Inferior parietal cortex (tissue), 1 donor: ENCODE measurements around the gene CARD9.

ENCODE experiments used
- DNase-seq: peaks from one replicate; pipeline ENCODE4 v3.0.0-alpha.2; 2016; ENCODE audit errors: extremely low spot score

CARD9 gene

DNA sequence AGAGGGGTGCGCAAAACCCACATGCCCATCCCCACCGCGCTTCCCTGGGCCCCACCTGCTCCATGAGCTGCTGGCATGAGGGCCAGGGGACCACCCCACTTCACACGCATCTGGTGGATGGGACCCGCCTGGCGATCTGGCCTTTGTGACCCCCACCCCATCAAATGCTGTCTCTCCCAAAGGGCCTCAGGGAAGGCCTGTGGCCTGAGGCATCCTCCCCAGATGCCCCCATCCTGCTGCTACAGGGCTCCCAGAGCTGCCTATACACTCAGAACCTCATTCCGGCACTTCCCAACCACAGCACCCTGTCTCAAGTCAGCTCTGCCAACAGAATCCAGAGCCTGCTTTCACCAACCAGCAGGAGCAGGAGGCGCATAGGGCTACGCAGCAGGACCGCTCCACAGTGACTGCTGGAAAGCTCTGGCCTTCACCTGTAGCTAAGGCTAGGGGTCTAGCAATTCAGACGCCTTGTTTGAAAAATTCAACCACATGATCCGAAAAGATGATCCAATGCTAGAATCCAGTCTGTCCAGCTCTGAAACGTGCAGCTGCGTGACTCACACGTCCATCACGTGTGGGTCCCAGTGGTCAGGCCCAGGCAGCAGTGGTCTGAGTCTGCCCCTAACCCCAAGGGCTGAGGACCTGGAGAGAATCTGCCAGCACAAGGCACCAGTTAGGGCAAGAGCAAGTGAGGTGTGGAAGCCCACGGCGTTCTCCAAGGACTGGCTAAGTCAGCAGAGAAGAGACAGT lies 27.9 kb upstream of the CARD9 start:
- DNase-seq = no peak

DNA sequence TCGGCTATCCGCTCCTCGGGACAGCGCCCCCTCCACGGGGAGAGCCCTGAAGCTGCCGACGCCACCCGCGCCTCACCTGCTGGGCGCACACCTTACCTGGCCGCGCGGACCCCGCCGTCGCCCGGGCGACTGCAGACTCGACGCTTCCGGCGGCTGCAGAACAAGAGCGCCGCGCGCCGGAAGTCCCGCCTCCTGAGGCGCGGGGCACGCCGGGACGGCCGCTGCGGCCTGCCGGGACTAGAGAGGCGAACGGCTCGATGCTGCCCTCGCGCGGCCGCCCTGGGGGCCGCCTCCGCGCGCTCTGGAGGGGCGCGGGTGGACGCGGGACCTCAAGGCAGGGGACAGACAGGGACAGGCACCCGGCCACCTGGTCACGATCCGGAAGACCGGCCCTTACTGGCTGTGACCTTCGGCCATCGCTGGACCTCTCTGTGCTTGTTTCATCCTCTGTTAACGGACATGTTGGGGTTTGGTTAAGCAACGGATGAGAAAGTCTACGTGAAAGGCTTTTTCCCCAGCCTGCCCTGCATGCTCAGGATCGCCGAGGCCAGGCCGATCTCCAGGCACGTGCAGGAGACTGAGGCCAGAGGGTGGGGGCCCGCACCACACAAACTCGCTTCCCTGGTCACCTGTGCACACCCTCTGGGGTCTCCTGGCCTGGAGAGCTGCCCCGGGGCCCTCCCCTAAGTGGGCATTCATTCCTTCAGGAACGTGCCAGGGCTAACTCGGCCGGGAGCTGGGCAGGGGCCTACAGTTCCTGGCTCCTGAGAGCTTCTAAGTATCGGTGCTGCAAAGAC lies 26.8 kb upstream of the CARD9 start, which contains the start of gene SNAPC4:
TSS of gene SNAPC4 (minus strand) at position 133 of the 797 bp plus-strand sequence. CDS start 1,742 bp downstream, outside the sequence.
- DNase-seq = peak; percentile 86

DNA sequence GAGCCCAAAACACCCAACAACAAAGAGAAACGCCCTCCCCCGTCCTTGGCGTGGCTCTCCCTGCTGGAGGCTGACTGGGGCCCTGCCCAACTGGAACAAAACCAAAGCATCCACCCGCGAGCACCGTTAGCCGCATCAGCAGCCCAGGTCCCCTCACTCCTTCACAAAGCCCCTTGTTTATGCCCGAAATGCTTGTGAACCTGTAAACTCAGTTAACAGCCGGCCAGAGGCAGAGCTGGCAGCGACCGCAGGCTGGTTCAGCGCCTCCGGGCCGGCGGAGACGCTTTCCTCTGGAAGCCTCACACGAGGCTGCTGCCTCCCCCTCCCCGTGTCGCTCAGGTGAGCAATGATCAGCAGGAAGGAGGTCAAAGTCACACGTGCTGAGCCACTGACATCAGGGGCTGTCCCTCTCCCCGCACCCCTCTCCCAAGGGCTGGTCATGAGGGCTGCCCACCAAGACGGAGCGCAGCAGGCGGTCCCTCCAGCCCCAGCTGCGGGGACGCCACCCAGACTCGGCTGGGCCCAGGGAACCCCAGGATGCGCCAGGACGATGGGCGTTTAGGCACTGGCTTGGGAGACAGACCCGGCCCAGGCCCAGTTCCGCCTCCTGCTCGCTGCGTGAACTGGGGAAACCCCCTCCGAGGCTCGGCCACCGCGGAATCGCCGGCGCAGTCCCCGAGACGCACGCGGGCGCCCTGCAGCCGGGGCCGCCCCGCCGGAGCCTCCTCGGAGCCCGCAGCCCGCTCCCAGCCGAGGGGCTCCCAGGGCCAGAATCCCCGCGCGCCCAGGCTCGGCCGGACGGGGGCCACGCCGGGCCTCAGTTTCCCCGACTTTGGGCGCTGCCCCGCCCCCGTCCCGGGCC lies 25.9 kb upstream of the CARD9 start:
- no peak for DNase-seq

DNA sequence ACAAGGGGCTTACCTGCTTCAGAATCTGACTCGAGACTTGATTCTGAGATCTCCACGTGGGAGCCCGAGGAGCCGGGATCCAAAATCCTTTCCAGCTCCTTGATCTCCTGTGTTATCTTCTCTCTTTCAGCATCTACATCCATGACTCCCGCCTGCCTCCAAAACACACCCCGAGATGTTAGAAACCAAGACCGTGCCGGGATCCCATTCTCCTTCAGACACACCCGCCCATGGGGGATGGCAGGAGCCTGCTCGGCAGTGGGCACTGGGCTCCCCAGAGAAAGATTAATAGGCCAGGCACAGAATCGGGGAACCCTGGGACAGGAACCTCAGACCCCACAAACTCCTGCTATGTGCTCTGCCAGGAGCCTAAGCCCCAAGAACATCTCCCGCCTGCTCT lies 24.8 kb upstream of the CARD9 start:
- DNase-seq = no peak

DNA sequence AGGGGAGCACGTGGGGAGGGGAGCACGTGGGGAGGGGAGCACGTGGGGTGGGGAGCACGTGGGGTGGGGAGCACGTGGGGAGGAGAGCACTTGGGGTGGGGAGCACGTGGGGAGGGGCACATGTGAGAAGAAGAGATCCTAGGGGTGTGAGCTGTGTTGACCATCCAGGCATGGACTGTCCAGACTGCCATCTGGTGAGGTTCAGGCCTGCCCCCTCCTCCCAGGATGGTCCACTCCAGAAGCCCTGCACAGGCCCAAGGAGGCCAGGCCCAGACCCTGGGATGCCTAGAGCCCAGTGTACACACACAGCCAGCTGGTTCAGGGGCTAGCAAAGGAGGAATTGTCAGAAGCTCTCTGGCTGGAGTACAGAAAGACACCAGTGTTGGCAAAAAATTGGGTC lies 24.2 kb upstream of the CARD9 start:
- no peak for DNase-seq

DNA sequence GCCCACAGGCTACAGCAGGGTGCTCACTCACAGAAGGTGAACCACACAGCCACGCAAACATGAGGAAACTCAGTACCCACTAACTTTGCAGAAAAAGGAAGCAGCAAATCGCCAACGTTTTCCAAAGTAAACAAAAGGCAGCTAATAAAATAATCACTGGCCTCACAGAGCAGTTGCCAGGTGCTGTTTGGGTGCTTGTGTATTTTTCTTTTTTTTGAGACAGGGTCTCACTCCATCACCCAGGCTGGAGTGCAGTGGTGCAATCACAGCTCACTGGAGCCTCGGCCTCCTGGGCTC lies 22.7 kb upstream of the CARD9 start:
- DNase-seq = no peak

DNA sequence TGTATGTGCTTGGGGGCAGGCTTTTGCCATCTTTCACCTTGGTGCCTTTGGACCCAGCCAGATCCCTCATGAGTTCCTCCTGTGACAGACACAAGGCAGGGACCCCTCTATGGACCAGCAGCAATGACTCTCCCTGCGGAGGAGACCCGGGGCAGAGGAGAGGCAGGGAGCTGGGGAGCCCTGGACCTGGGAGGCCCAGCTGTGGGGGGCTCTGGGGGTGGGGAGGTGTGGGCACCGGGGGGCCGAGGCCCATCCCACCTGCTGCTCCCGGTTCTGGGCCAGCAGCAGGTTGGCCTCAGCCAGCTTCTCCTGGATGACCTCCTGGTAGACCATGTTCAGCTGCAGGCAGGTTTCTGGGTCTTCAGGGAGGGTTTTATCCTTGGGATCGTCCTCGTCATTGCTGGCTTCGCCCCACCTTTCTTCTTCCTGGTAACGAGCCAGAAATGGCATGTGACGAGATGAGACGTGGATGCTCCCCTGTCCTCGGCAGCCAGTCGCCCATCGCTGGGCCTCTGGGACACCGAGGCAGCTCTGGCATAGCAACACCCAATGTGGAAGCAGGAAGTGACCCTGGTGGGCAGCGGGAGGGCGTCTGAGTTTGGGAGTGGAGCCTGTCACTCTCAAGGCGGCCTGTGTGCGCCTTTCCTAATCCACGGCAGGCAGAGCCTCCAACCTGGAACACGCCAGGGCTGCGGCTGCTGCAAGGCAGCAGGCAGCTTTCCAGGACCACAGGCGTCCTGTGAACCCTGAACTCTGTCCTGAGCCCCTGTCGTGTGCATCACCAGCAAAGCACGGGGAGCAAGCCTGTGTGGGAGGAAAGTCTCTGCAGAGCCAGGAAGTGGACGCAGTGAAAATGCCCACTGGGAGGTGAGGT lies 22.1 kb upstream of the CARD9 start:
- no peak for DNase-seq

DNA sequence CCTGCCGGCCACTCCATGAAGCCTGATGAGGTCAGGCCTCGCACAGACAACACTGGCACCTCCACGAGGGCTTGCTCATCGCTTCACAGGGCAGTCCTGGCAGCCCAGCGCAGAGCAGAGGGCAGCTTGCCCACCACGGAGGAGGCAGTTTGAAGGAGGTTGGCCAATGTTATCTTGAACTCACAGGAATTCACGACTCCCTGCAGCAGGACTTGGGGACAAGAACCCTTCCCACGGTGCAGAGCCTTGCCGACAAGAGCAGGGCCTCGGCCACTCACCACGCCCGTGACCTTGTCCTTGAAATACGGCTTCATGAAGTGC lies 21.5 kb upstream of the CARD9 start:
- DNase-seq = no peak

DNA sequence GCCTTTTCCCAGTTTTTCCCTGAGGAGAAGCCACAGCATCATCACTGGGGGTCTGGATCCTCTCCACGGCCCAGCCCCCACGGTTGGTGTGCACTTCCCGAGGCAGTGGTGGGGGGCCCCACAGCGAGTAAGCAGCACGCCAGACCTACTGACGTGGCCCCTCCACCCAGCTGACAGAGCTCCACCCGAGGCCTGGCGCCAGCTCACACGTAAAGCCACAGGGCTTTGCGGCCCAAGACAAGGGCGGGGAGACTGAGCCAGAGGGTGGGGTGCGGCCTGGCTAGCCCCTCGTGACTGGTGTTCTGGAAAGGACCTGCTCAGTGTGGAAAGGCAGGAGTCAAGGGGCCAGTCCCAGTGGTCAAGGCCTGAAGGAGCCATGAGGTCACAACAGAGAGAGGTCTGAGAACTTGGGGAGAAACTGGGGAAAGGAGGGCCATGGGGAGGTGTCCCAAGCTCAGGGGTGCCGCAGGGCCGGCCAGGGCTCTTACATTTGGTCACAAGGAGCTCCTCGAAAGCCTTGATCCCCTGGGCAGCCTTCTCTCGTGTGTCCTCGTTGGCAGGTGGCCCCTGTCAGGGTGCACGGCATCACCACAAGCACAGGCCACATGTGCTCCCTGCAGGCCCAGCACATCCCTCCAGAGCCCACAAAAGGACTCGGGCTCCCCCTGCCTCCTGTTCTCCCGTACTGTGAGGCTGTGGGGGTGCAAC lies 21.0 kb upstream of the CARD9 start:
- DNase-seq = no peak

DNA sequence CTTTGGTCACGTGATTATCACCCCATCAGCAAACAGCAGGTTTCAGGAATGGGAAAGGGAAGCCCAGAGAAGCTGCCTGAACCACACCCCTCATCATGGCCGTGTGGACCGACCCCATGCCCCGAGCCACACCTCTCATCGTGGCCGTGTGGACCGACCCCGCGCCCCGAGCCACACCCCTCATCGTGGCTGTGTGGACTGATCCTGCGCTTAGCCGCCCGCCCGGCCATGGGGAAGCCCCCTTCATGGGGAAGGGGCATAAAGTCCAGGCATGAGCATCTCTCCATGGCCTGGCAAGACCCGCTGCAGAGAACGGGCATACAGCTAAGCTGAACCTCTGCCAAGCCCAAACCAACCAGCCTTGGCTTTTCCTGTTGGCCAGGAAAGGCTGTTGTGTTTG lies 20.1 kb upstream of the CARD9 start:
- no peak for DNase-seq

DNA sequence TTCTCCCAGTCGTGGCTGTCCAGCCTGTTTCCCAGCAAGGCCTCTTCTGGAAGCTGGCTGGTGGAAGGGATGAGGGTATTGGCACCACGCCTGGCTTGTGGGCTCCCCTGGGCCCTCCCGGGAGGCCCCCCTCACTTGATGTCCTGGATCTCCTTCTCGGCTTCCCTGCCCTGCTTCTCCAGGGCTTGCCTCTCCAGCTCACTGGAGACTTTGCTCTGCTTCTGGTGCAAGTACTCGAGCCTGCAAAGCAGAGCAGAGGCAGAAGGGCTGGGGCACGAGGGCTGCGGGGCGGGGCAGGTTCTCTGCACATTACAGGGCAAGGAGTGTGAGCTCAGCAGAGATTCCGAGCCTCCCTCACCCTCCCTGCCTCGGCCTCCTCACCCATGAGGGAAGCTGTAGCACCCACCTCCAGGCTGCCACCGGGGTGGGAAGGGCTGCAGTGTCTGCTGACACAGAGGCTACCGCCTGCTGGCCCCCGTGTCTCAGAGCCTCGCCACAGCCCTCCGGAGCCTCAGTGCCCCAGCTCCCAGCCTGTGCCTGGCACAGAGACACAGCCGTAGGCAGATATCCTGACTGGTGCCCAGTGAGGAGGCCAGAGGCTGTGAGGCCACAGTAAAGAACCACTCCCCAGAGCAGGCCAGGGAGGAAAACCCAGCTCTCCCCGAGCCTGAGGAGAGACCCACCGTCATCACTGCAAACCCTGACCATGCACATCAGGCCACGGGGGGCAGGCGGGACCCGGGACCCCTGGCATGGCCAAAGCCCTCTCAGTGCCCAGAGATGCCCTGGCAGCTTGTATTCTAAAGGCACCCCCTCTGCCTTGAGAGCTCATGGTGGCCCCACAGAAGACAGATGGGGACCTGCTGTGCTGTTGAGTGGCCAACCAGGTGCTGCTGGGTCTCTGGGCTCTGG lies 19.3 kb upstream of the CARD9 start:
- no peak for DNase-seq

DNA sequence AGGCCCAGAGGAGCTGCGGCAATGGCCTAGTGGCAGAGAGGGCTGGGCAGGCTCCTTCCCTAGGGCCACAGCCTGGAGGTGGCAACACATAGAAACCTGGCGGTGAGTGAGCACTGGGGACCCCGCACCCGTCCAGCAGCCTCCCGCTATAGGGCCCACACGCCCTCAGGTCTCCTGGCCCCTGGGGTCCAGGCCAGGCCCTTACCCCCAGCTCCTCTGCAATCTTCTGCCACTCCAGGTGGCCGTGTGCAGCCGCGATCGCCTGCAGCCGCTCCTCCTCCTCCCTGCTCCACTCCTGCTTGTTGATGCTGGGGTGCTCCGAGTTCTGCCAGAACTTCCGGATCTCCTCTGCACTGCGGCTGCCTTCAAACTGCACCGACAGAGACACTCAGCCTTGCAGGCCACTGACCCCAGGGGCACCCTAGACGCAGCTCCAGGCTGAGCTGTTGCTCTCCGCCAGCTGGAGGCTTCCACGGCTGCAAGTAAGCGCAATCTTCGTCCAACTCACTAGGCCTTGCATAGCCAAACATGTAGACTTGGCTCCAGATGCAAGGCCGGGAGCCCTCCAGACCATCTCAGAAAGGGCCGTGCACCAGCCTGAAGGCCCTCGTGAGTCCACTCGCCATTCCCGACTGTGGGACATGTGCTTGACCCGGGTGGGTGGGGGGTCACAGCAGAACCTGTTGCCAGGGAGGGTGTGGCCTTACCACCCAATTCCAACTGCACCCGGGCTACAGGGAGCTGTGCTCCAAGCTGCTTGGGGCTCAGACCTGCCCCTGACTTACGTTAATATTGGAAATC lies 18.5 kb upstream of the CARD9 start:
- DNase-seq = no peak

DNA sequence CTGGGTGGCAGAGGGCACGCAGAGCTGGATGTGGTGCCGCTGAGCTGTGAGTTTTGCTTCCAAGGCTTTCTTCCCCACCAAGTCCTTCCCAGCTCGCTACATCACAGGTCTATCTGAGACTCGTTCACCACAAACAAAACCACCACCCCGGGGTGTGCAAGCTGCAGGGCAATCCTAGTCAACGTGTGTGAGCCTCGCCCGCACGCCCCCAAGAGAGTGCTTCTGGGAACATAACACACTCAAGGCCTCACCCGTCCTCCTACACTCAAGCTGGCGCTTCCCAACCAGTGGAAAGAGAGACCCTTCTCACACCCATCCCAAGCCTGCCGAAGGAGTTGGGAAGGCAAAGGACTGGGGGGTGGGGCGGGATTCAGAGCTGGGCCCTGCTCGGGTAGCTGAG lies 15.9 kb upstream of the CARD9 start:
- no peak for DNase-seq

DNA sequence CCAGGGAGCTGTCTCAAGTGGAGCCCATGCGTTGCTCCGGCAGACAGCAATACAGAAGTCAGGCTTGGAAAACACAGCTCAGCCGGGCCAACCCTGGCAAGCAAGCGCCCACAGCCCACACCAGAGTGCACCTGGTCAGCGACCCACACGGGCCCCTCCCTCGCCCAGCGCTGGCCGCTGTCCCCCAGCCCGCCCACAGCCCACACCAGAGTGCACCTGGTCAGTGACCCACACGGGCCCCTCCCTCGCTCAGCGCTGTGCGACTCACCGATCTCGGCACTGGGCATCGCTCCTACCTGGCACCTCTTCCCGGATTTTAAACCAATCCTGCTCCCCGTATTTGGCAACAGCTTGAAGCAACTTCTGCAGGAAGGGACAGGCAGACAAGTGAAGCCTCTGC lies 13.7 kb upstream of the CARD9 start:
- DNase-seq = no peak

DNA sequence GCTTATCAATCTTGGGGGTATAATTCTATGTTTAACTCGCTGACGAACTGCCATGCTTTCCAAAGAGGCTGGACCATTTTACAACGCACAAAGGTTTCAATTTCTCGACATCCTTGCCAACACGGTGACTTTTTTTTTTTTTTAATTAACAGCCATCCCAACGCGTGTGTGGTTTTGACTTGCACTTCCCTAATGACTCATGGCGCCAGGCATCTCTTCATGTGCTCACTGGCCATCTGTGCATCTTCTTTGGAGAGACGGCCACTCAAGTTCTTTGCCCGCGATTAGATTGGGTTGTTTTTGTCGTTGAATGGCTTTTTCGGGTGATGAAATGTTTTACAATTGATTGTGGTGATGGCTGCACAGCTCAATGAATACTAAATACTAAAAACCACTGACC lies 12.5 kb upstream of the CARD9 start:
- DNase-seq = no peak

DNA sequence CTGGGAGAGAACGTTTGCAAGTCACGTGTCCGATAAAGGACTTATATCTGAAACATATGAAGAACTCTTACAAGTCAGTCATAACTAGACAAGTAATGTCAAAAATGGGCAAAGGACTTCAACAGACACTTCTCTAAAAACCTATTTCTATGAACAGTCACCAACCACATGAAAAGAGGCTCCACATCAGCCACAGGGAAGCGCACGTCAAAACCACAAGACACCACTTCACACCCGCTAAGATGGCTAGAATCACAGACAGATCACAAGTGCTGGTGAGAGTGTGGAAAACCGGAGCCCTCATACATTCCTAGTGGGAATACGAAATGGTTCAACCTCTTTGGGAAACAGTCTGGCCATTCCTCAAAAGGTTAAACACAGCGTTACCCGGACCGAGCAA lies 11.5 kb upstream of the CARD9 start:
- DNase-seq = no peak

DNA sequence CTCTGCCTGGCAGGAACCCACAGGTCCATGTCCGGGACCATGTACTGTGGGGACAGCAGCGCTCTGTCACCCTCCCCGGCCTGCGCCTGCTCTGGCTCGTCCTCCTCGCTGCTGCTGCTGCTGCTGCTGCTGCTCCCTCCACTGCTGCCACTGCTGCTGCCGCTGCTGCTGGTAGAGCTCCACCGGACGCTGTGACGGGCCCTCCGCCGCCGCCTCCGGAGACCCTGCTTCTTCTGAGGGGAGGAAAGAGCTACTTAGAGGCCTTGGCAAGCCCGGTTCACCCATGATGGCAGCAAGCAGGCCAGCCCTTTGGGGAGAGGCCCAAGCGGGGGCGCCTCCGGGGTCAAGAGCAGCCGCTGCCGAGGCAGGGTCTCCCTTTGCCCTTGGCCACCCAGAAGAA lies 10.0 kb upstream of the CARD9 start:
- DNase-seq = no peak

DNA sequence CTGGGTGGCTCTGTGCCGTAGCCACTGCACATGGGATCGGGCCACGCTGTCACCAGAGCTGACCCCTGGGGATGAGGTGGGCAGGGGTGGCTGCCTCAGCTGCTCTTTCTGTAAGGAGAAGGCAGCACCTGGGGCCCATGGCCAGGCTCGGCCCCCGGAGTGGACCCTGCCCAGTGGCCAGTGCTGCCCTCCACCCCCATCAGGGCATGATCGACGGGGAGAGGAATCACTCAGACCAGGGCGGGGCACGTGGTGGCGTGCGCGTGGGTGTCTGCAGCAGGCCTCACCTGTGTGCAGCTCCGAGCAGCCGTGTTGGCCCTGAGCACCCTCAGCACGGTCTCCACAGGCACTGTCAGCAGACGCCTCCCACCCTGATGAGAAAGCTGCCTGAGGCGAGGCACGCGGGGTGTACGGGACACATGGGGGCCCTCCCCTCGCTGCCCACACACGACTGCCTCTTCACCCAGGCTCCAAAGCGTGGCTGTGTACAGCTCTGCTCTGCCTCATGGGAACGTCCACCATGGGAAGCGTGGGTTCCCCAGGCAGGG lies 8.6 kb upstream of the CARD9 start:
- DNase-seq = no peak

DNA sequence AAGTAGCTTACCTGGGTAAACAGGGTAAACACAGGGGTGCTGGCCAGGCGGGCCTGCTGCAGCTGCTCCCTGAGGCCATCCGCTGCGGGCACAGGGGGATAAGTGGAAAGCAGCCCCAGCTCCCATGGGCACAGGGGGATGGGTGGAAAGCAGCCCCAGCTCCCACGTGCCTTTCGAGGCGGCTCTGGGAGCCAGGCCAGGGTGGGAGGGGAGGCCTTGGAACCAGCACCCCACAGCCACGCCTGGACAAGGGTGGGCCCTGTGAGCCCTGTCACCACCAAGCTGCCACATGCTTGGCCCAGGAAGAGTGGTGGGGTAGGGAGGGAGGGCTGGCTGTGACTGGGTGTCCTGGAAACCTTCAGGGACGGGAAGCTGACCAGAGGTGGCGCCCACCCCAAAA lies 7.8 kb upstream of the CARD9 start:
- DNase-seq = no peak
